GM18517 (cell line): ENCODE results near the gene SLC9A8.

Experiments
- ATAC-seq: cut with Tn5 transposase; IDR thresholded peaks from one replicate; pipeline ENCODE4 v1.9.1; 2021; ENCODE audit warnings: mild to moderate bottlenecking, moderate library complexity; ENCODE audit not compliant: unreplicated experiment

SLC9A8 gene

GRCh38 chr20:49786668-49787370, 25.8 kb upstream of the SLC9A8 start:
- no peak for ATAC-seq

- ATAC-seq = no peak
Measured at GRCh38 chr20:49787371-49788357, 25.0 kb upstream of the SLC9A8 start.

GRCh38 chr20:49790077-49790798, 22.4 kb upstream of the SLC9A8 start:
- no peak for ATAC-seq

- ATAC-seq = no peak
Measured at GRCh38 chr20:49791165-49791564, 21.5 kb upstream of the SLC9A8 start.

- ATAC-seq = no peak
Measured at GRCh38 chr20:49792006-49792405, 20.6 kb upstream of the SLC9A8 start.

GRCh38 chr20:49792611-49793010, 20.0 kb upstream of the SLC9A8 start:
- ATAC-seq = no peak

GRCh38 chr20:49794336-49795134, 18.1 kb upstream of the SLC9A8 start:
- ATAC-seq = no peak

GRCh38 chr20:49795135-49795424, 17.5 kb upstream of the SLC9A8 start:
- no peak for ATAC-seq

- no peak for ATAC-seq
Measured at GRCh38 chr20:49796600-49797343, 15.9 kb upstream of the SLC9A8 start.

GRCh38 chr20:49797344-49797615, 15.3 kb upstream of the SLC9A8 start:
- ATAC-seq = no peak

GRCh38 chr20:49798718-49799117, 13.9 kb upstream of the SLC9A8 start:
- ATAC-seq = no peak

GRCh38 chr20:49799698-49800097, 12.9 kb upstream of the SLC9A8 start:
- no peak for ATAC-seq

- no peak for ATAC-seq
Measured at GRCh38 chr20:49803418-49803817, 9.2 kb upstream of the SLC9A8 start.

- ATAC-seq = no peak
Measured at GRCh38 chr20:49804364-49804763, 8.3 kb upstream of the SLC9A8 start.

GRCh38 chr20:49805224-49805876, 7.3 kb upstream of the SLC9A8 start:
- ATAC-seq = peak; percentile 49

- no peak for ATAC-seq
Measured at GRCh38 chr20:49808753-49809152, 3.9 kb upstream of the SLC9A8 start.

GRCh38 chr20:49809803-49810359, 2.7 kb upstream of the SLC9A8 start:
- no peak for ATAC-seq

- no peak for ATAC-seq
Measured at GRCh38 chr20:49810491-49811190, 2.0 kb upstream of the SLC9A8 start.
